GM18505 (cell line): ENCODE results near the gene MGST3.

Source experiments
- ATAC-seq: cut with Tn5 transposase; IDR thresholded peaks from one replicate; pipeline ENCODE4 v1.9.1; 2021; ENCODE audit not compliant: unreplicated experiment
- POLR2A ChIP-seq: IDR thresholded peaks from 4 replicates; pipeline ENCODE4 v1.6.1; 2011; ENCODE audit warnings: borderline replicate concordance; ENCODE audit not compliant: insufficient read depth, insufficient read length; ENCODE audit errors: extremely low read depth

Gene MGST3

GRCh38 chr1:165612062-165612461 is 19.0 kb upstream of the MGST3 start:
- no peak for TF ChIP-seq POLR2A
- ATAC-seq: peak; percentile 79

- no peak for TF ChIP-seq POLR2A
These were observed 14.9 kb upstream of the MGST3 start for GRCh38 chr1:165616054-165616612.

GRCh38 chr1:165616987-165617546 is 14.0 kb upstream of the MGST3 start:
- no peak for TF ChIP-seq POLR2A
- no peak for ATAC-seq

More at GRCh38 chr1:165616054-165616612, 14.9 kb upstream of the MGST3 start:
- no peak for ATAC-seq

DNA sequence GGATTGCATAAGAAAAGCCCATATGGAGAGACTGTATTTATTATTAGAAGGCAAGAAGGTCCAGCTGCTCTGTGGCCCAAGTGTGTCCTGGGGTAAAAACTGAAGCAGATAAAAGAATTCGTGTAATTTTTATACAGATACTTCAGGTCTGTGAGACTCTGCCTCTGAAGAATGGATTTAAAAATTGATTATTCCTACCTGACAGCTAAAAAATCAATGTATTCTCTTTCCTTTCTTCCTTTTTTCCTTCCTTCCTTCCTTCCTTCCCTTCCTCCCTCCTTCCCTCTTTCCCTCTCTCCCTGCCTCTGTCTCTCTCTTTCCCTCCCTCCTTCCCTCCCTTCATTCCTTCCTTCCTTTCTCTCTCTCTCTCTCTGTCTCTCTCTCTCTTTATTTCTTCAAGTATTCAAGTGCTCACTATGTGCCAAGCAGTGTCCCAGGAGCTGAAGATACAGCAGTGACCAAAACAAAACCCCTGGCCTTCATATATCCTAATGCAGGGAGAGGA is 11.3 kb upstream of the MGST3 start:
- no peak for ATAC-seq
- TF ChIP-seq POLR2A: no peak

DNA sequence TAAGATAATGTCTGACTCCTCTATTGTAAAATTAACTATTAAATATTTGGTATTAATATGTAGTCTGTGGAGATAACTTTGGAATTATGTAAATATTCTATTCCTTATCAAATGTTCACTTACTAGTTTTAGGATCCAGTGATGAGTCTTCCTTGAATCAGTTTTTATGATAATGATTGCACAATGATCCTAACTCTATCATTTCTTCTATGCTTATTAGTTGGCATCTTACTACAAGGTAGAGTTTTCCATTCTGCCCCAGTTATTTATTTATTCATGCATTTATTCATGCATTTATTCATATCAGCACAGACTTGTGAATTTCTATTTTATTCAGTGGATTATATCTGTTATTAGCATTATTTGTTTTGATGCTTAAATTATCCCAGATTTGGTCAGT is 7.4 kb upstream of the MGST3 start:
- TF ChIP-seq POLR2A: no peak
- ATAC-seq: no peak

GRCh38 chr1:165624441-165624840 is 6.6 kb upstream of the MGST3 start:
- no peak for TF ChIP-seq POLR2A
- ATAC-seq: no peak

DNA sequence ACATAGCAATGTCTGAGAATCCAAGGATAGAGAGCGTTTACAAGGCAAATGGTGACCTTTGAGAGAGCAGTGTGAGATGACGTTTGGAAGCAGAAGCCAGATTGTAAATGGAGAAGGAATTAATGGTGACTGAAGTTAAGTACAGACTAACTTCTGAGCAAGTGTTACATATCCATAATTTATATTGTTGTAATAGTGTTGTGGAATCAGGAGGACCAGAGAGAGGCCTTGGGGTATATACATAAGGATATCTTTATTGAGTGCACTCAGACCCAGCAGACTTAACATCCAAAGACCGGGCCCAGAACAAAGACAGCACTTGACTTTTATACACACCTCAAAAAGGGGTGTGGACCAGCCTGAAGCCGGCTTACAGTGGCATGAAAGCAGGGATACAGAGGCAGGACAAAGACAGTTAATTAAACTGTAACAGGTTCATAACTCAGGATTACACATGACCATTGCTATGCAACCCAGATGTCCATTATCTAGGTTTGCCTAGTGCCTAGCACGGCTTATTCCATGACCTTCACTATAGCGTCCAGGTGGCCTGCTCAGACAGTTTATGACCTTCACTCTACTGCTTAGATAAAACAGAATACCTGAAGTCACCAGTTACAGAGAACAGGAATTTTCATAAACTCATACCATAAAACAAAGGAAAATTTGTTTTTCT is 2.7 kb upstream of the MGST3 start:
- ATAC-seq: no peak
- no peak for TF ChIP-seq POLR2A

- no peak for TF ChIP-seq POLR2A
- no peak for ATAC-seq
These were observed 1.9 kb upstream of the MGST3 start for GRCh38 chr1:165629151-165629550.

DNA sequence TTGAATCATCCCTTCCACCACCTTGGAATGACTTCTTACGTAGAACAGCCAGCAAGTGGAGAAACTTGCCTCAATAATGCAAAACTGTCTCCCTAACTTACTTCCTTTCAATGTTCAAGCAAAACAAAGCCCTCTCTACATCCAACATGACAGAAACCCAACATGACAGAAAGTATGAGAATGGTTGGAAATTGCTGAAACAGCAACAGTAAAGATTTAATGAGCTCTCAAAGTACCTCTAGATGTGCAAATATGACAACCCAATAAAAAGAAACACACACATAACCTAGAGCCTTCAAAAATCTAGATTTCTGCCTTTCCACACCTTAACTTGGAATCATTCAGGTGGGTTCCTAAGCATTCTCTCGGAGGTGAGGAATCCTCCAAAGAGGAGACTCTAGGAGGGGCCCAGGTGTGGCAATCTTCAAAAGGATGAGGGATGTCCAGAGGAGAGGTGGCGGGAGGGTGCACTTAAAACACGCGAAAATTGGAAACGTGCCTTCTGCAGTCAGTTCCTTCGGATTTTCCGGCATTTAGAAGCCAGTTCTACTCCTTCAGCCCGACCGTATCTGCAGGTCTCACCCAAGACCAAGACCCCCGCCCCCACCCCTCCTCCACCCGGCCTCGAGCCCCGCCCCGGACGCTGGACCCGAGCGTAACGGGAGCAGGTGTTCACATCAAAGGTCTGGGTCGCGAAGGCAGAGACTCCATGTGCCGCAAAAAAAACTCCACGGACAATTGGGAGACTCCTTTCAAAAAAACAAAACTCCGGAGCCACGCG is 996 bp upstream of the MGST3 start:
- peak; percentile 0 for ATAC-seq
- TF ChIP-seq POLR2A: no peak

DNA sequence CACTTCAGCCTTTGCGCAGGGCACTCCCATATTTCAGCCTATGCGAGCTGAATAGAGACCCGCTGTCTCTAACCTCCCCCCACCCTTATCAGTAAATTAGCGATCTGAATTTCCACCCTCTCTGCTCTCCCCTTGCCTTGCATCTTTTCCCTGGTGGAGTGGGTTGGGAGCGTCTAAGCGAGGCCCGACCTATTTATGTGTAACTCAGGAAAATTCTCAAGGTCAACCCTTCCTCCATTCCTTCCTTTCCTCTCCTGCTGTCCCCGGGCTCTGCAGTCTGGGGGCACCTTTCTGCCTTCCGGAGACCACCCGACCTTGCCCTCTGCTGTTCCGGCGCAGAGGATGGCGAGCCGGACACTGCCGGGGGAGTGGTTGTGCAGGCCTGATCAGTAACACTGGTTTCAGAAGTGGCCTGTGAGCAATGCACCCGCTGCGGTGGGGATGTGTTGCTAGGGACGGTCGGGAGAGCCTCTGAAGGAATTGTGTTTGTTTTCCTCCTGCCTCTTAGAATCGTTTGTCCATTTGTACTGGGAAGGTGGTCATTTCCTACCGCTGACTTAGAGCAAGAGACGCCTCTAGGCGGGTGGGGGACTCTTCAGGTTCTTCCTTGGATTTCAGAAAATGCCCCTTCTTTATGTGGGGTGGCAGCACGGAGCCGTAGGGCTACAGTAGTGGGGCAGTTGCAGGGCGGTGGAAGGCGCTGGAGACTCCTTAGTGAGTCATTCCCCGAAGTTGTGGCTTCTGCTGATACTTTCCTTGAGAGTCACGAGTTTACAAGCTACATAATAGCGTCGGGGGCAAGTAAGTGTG is 513 bp downstream of the MGST3 start:
- TF ChIP-seq POLR2A: no peak
- ATAC-seq: peak; percentile 32

GRCh38 chr1:165632152-165632469 is 1.1 kb downstream of the MGST3 start:
- no peak for TF ChIP-seq POLR2A
- ATAC-seq: no peak

- no peak for ATAC-seq
- TF ChIP-seq POLR2A: no peak
These were observed 1.5 kb downstream of the MGST3 start for GRCh38 chr1:165632491-165632890.

- TF ChIP-seq POLR2A: no peak
- ATAC-seq: no peak
These were observed 2.6 kb downstream of the MGST3 start for GRCh38 chr1:165633614-165634013.
